Neuronal stem cell (in vitro differentiated cells): ENCODE results near the gene USP54.

Source experiments
- DNase-seq: peaks from one replicate; pipeline ENCODE4 v3.0.0-alpha.2; 2013; ENCODE audit warnings: low spot score
- H2AFZ ChIP-seq: one replicate; pipeline ENCODE4 v1.6.1; 2013; ENCODE audit warnings: mild to moderate bottlenecking, low read length, inconsistent platforms
- H2AK5ac ChIP-seq: 2 replicates; pipeline ENCODE4 v1.6.1; 2013; ENCODE audit warnings: low read depth, mild to moderate bottlenecking, inconsistent platforms, low read length, moderate library complexity, mixed read lengths
- H2BK120ac ChIP-seq: 2 replicates; pipeline ENCODE4 v1.6.1; 2013; ENCODE audit warnings: low read depth, mild to moderate bottlenecking, inconsistent platforms, low read length, moderate library complexity, mixed read lengths
- H2BK12ac ChIP-seq: one replicate; pipeline ENCODE4 v1.6.1; 2013; ENCODE audit warnings: low read length, inconsistent platforms
- H2BK15ac ChIP-seq: 2 replicates; pipeline ENCODE4 v1.6.1; 2013; ENCODE audit warnings: mild to moderate bottlenecking, low read length, inconsistent platforms, mixed read lengths
- H2BK5ac ChIP-seq: one replicate; pipeline ENCODE4 v1.6.1; 2013; ENCODE audit warnings: inconsistent platforms, mild to moderate bottlenecking, low read length, moderate library complexity
- H3K14ac ChIP-seq: one replicate; pipeline ENCODE4 v1.6.1; 2013; ENCODE audit warnings: low read length, inconsistent platforms
- H3K18ac ChIP-seq: 2 replicates; pipeline ENCODE4 v1.6.1; 2013; ENCODE audit warnings: low read length, inconsistent platforms
- H3K23ac ChIP-seq: 2 replicates; pipeline ENCODE4 v1.6.1; 2013; ENCODE audit warnings: low read depth, mild to moderate bottlenecking, mixed read lengths, low read length, inconsistent platforms; ENCODE audit not compliant: poor library complexity
- H3K27ac ChIP-seq: replicated peaks from 3 replicates; pipeline ENCODE4 v1.5.1; 2013; ENCODE audit warnings: low read length, inconsistent platforms
- H3K27me3 ChIP-seq, 3 experiments: 2 replicates each; pipeline ENCODE4 v1.6.1; 2013; ENCODE audit warnings: low read length in 3 of 3, mild to moderate bottlenecking in 2 of 3, inconsistent platforms in 1 of 3, low read depth in 1 of 3, mixed read lengths in 1 of 3, moderate library complexity in 1 of 3; ENCODE audit not compliant: control insufficient read depth in 3 of 3, insufficient read depth in 3 of 3
- H3K36me3 ChIP-seq, 2 donors: replicated peaks in 1 of 2; 2 replicates each; pipeline ENCODE4 v1.6.1; 2013; ENCODE audit warnings: low read length in 2 of 2; ENCODE audit not compliant: control insufficient read depth in 2 of 2, insufficient read depth in 2 of 2
- H3K4ac ChIP-seq: 2 replicates; pipeline ENCODE4 v1.6.1; 2013; ENCODE audit warnings: inconsistent platforms, mild to moderate bottlenecking, low read length, moderate library complexity
- H3K4me1 ChIP-seq, 2 donors: 1 replicate in 1 of 2; 2 replicates in 1 of 2; pipeline ENCODE4 v1.6.1; 2013; ENCODE audit warnings: low read length in 2 of 2, low read depth in 1 of 2; ENCODE audit not compliant: control insufficient read depth in 2 of 2, insufficient read depth in 1 of 2
- H3K4me2 ChIP-seq: one replicate; pipeline ENCODE4 v1.6.1; 2013; ENCODE audit warnings: mild to moderate bottlenecking, low read length, inconsistent platforms; ENCODE audit not compliant: insufficient read depth, poor library complexity, severe bottlenecking
- H3K4me3 ChIP-seq, 2 donors: 2 replicates each; pipeline ENCODE4 v1.5.1; 2013; ENCODE audit warnings: low read length in 2 of 2, mild to moderate bottlenecking in 2 of 2, inconsistent platforms in 1 of 2, moderate library complexity in 1 of 2
- H3K79me1 ChIP-seq: one replicate; pipeline ENCODE4 v1.6.1; 2013; ENCODE audit warnings: low read depth, mild to moderate bottlenecking, inconsistent platforms, low read length, moderate library complexity
- H3K9ac ChIP-seq: one replicate; pipeline ENCODE4 v1.6.1; 2013; ENCODE audit warnings: mild to moderate bottlenecking, low read depth, low read length, inconsistent platforms; ENCODE audit not compliant: poor library complexity
- H3K9me3 ChIP-seq, 2 donors: replicated peaks in 1 of 2; 2 replicates each; pipeline versions ENCODE3 to v1.6.1; 2013; ENCODE audit warnings: low read length in 2 of 2, mild to moderate bottlenecking in 2 of 2, inconsistent platforms in 1 of 2, low read depth in 1 of 2, mixed read lengths in 1 of 2, moderate library complexity in 1 of 2; ENCODE audit not compliant: control insufficient read depth in 2 of 2, insufficient read depth in 1 of 2
- H4K8ac ChIP-seq: one replicate; pipeline ENCODE4 v1.6.1; 2013; ENCODE audit warnings: low read depth, mild to moderate bottlenecking, inconsistent platforms, low read length, moderate library complexity
- H4K91ac ChIP-seq: one replicate; pipeline ENCODE4 v1.6.1; 2013; ENCODE audit warnings: low read length, low read depth, mild to moderate bottlenecking, inconsistent platforms; ENCODE audit not compliant: poor library complexity
- WGBS, 2 donors: extraction: QIAGEN DNeasy Blood & Tissue Kit; methylation state at CpG; one replicate each; pipeline ENCODE4 v1.1.7; 2013; ENCODE audit warnings: missing lambda C conversion rate in 2 of 2, mixed read lengths in 1 of 2; ENCODE audit not compliant: insufficient read length in 2 of 2, insufficient replicate concordance in 1 of 2; ENCODE audit errors: extremely low coverage in 2 of 2; 5-methylcytosine and 5-hydroxymethylcytosine counted together

The USP54 gene

DNA sequence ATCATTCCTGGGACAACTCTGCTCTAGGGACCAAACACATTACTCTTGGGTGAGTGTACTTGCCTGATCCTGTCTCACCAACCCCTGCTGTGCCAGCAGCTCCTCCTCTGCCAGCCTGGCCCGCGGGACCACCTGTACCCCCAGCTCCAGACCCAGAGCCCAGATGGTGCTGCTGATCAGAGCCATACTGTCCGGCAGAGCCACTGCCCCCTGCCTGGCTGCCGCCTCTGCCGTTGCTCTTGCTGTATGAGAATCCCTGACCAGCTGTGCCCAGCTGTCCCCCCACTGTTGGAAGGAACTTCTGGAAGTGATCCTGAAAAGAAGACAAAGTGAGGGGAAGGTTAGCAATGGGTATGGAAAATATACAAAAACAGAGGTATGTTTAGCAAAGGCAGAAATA is 43.3 kb upstream of the USP54 start:
- Histone ChIP-seq H3K9me3 (no peaks in the 10 kb centered on the region), H3K23ac (no peak overlapping the region), H3K4ac (no peak overlapping the region), H2AK5ac (peak overlapping the region; percentile 63), H2AFZ (no peak overlapping the region), H4K91ac (no peak overlapping the region), H2BK12ac (peak overlapping the region; percentile 80), H2BK5ac (no peak overlapping the region), H3K14ac (no peak overlapping the region), H4K8ac (no peak overlapping the region), H3K4me2 (no peak overlapping the region), H3K18ac (peak overlapping the region; percentile 39), H3K27ac (no peak overlapping the region), H3K4me3 (no peak overlapping the region), H3K27me3 (no peaks in the 10 kb centered on the region), H3K4me1 (no peaks in the 10 kb centered on the region), H2BK15ac (peak overlapping the region; percentile 87), H3K9ac (peak overlapping the region; percentile 30), H2BK120ac (no peak overlapping the region), H3K36me3 (no peaks in the 10 kb centered on the region), H3K79me1 (no peaks in the 10 kb centered on the region)
- no peak for DNase-seq
- no CpG with 5 or more reads among the region's 5 CpGs for WGBS, 2 donors

DNA sequence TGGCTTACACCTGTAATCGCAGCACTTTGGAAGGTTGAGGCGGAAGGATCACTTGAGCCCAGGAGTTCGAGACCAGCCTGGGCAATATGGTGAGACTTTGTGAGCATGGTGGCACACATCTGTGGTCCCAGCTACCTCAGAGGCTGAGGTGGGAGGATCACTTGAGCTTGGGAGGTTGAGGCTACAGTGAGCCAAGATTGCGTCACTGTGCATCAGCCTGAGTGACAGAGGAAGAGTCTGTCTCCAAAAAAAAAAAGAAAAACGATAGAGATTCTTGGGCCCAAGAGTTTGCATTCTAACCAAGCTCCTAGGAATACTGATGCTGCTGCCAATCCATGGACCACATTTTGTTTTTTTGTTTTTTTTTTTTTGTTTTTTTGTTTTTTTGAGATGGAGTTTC is 38.0 kb upstream of the USP54 start:
- no peaks in the 10 kb centered on the region for H3K9me3 ChIP-seq
- H2BK5ac ChIP-seq: no peak overlapping the region
- H3K18ac ChIP-seq: no peak overlapping the region
- H3K4ac ChIP-seq: no peak overlapping the region
- H2AK5ac ChIP-seq: no peak overlapping the region
- no peak overlapping the region for H3K9ac ChIP-seq
- no peak for DNase-seq
- peaks cover 0 to 5% of the 10 kb centered on the region in 2 donors for H3K4me1 ChIP-seq
- no peak overlapping the region for H3K23ac ChIP-seq
- no peak overlapping the region for H2BK15ac ChIP-seq
- no peaks in the 10 kb centered on the region for H3K27me3 ChIP-seq
- no peak overlapping the region for H2BK120ac ChIP-seq
- H3K14ac ChIP-seq: no peak overlapping the region
- no peak overlapping the region for H3K27ac ChIP-seq
- no peaks in the 10 kb centered on the region for H3K36me3 ChIP-seq
- H3K79me1 ChIP-seq: no peaks in the 10 kb centered on the region
- no peak overlapping the region for H4K8ac ChIP-seq
- H2AFZ ChIP-seq: no peak overlapping the region
- no peak overlapping the region for H3K4me2 ChIP-seq
- H4K91ac ChIP-seq: no peak overlapping the region
- H2BK12ac ChIP-seq: no peak overlapping the region
- H3K4me3 ChIP-seq: no peak overlapping the region
- WGBS, 2 donors: no CpG with 5 or more reads among the region's 5 CpGs

DNA sequence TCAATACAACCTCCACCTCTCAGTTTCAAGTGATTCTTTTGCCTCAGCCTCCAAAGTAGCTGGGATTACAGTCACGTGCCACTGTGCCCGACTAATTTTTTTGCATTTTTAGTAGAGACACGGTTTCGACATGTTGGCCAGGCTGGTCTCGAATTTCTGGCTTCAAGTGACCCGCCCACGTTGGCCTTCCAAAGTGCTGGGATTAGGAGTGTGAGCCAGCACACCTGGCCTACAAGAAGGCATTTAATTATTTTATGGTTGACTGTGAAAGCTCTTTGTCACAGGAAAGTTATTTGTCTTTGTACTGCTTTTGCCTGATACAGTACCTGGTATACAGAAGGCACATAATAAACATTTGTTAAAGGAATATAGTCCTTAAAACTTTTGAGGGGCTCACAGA is 37.3 kb upstream of the USP54 start:
- no peaks in the 10 kb centered on the region for H3K9me3 ChIP-seq
- H3K79me1 ChIP-seq: no peaks in the 10 kb centered on the region
- no peak overlapping the region for H3K18ac ChIP-seq
- no peak overlapping the region for H3K4me3 ChIP-seq
- no peak for DNase-seq
- H3K23ac ChIP-seq: no peak overlapping the region
- H2BK12ac ChIP-seq: no peak overlapping the region
- H3K4ac ChIP-seq: no peak overlapping the region
- peaks cover 0 to 2% of the 10 kb centered on the region in 2 donors for H3K36me3 ChIP-seq
- no peak overlapping the region for H2BK15ac ChIP-seq
- H2BK5ac ChIP-seq: no peak overlapping the region
- no peak overlapping the region for H2AK5ac ChIP-seq
- no peak overlapping the region for H2BK120ac ChIP-seq
- no CpG with 5 or more reads among the region's 7 CpGs for WGBS, 2 donors
- H3K9ac ChIP-seq: no peak overlapping the region
- H3K4me1 ChIP-seq: peaks cover 0 to 5% of the 10 kb centered on the region in 2 donors
- no peaks in the 10 kb centered on the region for H3K27me3 ChIP-seq
- no peak overlapping the region for H3K14ac ChIP-seq
- H4K91ac ChIP-seq: no peak overlapping the region
- H3K27ac ChIP-seq: no peak overlapping the region
- peak overlapping the region; percentile 6 for H4K8ac ChIP-seq
- H2AFZ ChIP-seq: no peak overlapping the region
- H3K4me2 ChIP-seq: no peak overlapping the region

DNA sequence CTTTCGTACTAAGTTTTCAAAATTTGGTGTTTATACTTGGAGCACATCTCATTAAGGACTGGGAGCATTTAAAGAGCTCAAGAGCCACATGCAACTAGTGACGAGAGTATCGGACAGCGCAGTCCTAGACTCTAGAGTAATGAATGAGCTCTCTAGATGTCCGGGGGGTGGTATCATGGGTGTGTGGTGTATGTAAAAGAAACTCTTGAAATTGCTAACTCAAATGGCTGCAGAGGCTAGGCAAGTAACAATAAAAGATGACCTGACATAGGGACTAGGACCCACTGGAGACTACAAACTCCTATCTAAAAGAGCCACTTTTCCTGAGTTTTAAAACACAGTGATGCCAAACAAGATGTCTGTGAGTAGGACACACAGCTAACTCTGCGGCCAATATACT is 36.2 kb upstream of the USP54 start:
- Histone ChIP-seq H2BK15ac (no peak overlapping the region), H3K27me3 (no peaks in the 10 kb centered on the region), H3K23ac (no peak overlapping the region), H3K9ac (no peak overlapping the region), H2BK5ac (no peak overlapping the region), H2AK5ac (no peak overlapping the region), H3K18ac (no peak overlapping the region), H2BK120ac (no peak overlapping the region), H4K8ac (no peak overlapping the region), H3K36me3 (peaks cover 0 to 11% of the 10 kb centered on the region in 2 donors), H2AFZ (no peak overlapping the region), H4K91ac (no peak overlapping the region), H3K14ac (no peak overlapping the region), H3K4me1 (peaks cover 0 to 6% of the 10 kb centered on the region in 2 donors), H2BK12ac (no peak overlapping the region), H3K9me3 (no peaks in the 10 kb centered on the region), H3K4ac (no peak overlapping the region), H3K4me3 (no peak overlapping the region), H3K27ac (no peak overlapping the region), H3K79me1 (no peaks in the 10 kb centered on the region), H3K4me2 (no peak overlapping the region)
- no CpG with 5 or more reads among the region's 6 CpGs for WGBS, 2 donors
- DNase-seq: no peak
